ENCODE results near the gene SMG7.

Gene SMG7

DNA sequence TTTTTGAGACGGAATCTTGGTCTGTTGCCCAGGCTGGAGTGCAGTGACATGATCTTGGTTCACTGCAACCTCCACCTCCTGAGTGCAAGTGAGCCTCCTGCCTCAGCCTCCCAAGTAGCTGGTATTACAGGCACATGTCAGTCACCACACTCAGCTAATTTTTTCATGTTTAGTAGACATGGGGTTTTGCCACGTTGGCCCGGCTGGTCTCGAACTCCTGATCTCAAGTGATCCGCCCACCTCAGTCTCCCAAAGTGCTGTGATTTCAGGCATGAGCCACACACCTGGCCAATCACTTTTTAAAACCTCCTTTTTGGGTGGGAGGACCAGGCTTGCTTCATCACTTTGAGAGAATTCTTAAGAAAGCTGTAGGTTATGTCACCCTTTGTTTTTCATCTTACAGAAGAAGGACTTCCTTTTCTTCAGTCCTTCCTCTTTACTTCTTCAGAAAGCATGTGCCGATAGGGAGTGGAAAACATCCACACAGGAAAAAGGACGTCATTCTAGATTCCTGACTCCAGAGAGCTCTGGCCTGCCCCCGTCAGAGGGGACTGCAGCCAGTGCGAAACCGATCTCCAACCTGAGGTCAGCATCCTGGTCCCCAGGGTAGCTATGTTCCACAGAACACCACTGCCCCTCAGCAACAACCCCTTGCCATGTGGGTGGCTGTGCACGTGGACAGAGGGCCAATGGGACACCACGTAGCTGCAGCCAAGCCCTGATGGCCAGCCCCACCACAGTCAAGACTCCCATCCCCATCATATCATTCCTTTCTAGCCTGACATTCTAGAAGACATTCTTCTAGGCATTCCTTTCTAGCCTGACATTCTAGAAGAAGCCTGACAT, 96.1 kb downstream of the SMG7 start:
- peak; percentile 62 for DNase-seq

DNA sequence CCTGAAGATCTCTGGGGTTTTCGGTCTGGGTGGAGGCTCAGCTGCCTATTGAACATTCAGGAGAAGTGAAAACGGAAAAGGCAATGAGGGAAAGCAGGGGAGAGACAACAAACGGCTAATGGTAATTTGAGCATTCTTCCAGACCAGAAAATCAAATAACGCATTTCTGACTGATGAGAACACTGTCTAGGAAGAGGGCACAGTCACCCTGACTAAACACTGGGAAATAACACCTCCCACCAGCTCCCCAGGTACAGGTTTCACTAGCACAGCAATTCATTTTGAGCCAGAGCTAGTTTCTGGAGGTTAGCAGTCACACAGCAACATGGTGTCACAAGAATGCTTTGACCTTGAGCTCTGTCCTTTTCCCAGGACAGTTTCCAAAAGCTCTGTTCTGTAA, 96.8 kb downstream of the SMG7 start:
- peak; percentile 83 for DNase-seq

DNA sequence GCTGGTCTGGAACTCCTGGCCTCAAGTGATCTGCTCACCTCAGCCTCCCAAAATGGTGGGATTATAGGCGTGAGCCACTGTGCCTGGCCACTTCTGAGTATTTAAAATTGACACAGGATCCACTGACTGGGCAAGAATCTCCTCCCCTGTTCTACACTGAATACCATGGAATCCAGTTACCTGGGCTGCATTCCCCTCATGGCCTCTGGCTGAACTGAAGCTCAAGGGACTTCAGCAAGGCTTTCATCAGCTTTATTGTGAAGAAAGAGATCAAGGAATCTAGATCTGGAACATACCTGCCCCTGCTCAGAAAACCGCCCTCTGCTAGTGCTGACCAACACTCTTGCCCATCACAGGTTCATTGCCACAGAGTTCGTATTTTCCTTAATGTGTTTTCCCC, 97.5 kb downstream of the SMG7 start:
- DNase-seq, result no peak

DNA sequence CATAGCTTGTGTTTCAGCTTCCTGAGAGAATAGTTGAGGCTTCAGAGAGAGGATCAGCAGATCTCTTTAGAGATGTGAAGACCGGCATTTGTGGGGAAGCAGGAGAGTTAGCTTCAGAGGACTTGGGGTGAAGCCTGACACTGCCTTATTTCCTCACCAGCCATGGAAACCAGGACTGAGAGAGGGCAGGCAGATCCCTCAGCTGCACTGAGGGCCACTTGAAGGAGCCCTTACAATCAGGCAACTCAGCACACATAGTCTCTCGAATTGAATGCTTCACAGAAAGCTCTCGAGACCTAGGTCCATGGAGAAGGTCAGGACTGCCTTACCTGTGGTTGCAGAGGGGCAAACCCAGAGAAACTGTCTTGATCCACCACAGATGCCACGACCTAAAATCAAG, 98.2 kb downstream of the SMG7 start:
- DNase-seq, result no peak

DNA sequence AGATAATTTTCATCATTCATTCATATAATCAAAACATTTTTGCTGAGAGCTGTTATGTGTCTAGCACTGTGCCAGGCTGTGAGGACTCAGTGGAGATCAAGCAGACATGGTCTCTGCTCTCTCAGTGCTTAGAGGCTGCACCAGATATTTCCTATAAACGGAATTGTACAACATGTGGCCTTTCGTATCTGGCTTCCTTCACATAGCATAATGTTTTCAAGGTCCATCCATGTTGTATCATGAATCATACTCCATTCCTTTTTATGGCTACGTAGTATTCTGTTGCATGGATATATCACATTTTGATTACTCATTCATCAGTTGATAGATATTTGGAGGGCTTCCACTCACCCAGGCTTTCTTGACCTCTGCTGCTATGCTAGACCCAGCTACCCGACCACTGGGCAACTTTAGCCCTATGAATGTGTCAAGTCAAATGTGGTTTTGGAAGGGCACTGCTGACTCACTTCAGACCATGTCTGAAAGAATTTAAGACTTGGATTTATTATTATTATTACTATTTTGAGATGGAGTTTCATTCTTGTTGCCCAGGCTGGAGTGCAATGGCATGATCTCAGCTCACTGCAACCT, 99.5 kb downstream of the SMG7 start:
- DNase-seq, result no peak

DNA sequence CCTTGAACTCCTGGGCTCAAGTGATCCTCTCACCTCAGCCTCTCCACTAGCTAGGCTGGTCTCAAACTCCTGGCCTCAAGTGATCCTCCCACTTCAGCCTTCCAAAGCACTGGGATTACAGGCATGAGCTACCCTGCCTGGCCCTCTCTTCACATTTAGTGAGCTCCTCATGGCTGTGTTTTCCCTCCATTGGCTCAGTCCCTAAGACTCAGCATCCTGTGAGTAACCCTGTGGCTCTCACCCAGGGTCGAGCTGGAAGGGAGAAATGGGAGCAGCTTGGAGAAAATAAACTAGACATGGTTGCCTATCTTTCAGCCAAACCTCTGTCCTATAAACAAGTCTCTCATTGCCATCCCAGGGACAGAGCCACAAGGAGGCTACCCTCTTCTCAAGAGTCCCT, 100.4 kb downstream of the SMG7 start:
- no peak for DNase-seq

DNA sequence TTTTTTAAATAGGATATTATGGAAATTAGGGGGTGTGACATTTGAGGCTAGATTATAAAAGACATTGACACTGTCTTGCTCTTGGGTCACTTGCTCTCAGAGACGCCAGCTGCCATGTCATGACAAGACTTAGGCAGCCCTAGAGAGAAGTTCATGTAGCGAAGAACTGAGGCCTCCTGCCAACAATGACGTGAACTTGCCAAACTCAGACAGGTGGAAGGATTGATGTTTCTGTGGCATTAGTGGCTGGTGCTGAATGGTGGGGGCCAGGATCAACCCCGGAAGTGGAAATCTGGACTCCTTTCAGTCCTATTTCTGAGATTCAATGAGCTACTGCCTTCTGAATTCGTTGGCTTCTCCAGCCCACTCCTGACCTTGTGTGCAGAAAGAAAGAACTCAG, 103.3 kb downstream of the SMG7 start:
- no peak for DNase-seq

DNA sequence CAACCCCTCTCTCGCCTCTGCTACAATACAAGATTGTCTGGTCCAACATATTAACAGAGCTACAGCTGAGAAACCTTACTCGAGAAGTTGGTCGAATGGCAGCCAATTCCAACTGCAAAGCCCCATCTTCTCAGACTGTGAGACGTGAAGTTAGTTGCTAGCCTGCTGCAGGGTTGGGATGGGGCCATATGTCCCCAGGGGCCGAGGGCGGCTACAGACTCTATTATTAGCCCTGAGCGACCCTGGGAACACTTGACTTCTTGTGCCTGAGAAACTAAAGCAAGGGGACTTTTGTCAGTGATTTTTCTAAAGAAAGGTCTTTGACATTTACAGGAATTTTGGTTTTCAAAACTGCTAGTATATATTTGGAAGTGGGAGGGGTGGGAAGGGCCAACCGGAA, 104.2 kb downstream of the SMG7 start:
- DNase-seq, result no peak

DNA sequence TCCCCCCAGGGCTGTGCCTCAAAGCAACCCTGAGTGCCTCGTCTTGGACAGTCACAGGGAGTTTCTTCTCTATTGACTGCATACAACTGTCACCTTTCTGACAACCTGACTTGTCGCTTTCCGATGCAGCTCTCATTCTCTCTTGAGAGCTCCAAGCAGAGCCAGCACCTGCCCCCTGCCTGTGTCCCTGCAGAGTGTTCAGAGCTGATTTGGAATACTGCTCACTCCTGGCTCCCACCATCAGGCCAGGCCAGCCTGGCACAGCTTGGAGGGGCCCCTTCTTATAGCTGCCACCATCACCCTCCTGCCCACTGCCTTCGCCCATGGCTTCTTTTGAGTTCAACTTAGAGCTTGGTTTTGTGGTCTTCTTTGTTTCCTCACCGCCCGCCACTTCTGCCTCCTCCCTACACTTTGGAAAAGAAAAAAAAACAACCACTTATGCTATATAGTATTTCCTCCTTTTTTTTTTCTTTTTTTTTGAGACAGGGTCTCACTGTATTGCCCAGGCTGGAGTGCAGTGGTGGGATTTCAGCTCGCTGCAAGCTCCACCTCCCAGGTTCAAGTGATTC, 105.7 kb downstream of the SMG7 start:
- DNase-seq, result no peak

DNA sequence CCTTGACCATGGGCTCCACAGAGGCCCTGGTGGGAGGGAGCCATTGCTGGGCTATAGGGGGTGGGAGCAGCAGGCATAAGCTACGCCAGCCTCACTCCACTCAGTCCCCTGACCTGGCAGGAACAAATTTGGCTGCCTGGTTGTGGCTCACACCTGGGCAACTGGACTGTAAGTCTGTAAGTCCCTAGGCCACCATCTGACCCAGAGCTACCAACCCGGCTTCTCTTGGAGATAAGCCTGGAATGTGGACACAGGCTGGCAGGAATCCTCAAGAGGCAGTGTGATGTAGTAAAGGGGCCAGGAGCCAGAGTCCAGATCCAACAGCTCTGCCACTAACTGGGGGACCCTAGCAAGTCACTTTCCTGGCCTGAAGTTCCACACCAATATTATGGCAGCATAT, 106.6 kb downstream of the SMG7 start:
- DNase-seq, result no peak

DNA sequence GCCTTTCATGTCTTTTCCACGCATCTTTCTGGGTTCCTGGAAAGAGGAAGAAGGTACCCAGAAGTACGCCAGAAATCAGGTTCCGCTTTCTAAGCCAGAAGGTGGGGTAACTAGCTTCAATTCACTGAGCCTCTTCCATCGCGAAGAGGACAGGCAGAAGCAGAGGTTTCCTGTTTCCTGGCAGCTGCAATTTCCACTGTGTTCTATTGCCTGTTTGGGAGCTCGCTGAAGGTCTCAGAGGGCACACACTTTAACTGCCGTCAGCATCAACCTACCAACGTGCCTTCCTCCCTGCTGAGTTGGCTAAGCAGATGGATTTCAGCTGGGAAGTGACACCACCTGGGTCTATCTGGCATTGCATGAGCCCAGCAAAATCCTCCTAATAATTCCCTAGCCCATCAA, 108.0 kb downstream of the SMG7 start:
- peak; percentile 17 for DNase-seq

DNA sequence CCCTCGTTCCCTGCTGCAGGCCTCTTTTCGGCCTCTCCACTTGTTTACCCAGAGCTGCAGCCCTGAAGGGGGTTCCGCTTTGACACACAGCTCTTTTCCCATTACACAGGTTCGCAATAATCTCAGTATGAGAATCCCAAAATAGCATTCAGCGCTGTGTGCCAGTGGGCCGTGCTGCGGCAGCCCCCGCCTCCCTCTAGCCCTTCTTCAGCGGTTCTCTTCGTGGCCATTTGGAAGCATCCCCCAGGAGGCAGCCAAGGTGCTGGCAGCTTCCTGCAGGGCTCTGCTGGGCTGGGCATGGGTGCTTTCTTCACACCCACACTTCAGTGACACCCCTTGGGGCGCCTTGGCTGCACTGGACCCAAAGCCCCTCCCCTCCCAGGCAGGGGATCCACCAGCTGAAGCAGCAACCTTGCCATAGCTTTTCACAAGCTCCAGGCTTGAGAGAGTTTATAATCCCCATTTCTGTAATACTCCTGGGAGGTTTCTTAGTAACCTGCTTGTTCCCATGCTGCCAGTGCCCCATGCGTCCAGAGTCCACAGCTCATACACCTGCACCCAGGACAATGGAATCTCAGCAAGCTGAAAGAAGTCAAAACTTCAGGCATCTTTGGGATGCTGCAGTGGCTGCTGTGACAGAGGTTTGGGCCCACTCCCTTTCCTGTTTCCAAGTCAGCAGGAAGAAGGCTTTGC, 109.9 kb downstream of the SMG7 start:
- no peak for DNase-seq

DNA sequence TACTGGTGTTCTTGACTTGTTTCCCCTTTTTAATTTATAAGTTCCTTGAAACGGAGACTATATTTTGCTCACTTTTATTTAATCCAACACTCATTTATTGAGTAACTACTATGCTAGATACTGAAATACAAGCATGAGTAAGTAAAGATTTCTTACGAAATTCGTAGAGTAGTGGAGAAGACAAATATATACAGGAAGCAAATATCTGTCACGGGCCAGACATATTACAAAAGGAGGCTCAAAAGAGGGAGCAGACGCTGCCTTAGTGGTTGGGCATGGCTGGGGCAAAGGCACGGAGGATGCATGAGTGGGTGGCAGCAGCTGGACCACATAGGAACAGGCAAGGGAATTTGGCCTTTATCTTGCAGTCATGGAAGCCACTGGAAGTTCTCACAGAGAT, 111.2 kb downstream of the SMG7 start:
- DNase-seq, result no peak

DNA sequence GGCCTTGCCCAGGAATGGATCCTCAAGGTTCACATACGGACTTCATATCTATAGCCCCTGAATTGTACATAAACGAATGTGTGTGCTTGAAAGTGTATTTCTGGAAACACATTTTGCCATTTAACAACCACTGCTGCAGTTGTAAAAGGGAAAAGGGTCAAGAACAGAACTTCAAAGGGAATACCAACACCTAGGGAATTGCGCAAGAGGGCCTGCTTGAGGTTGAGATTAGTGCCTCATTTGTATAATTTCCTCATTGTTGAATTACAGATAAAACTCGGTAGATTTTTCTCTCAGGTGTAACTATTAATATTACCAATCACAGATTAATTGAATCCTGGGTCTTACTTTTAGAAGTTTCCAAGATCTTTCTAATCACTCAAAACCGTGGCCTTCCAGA, 111.8 kb downstream of the SMG7 start:
- DNase-seq, result no peak

DNA sequence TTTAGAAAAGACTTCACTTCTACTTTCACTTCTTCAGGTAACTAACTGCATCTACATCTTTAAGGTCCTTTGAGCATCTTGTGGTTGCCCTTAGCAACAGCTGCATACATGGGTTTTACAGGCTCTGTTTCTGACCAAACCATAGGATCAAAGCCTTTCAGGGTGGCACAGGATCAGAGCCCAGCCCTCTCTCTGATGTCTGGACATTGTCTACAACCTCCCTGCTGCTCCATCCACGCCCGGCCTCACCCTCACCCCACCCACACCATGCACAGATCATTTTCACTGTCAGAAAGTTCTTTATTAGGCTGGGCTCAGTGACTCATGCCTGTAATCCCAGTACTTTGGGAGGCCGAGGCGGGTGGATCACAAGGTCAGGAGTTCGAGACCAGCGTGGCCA, 112.7 kb downstream of the SMG7 start:
- DNase-seq, result no peak

DNA sequence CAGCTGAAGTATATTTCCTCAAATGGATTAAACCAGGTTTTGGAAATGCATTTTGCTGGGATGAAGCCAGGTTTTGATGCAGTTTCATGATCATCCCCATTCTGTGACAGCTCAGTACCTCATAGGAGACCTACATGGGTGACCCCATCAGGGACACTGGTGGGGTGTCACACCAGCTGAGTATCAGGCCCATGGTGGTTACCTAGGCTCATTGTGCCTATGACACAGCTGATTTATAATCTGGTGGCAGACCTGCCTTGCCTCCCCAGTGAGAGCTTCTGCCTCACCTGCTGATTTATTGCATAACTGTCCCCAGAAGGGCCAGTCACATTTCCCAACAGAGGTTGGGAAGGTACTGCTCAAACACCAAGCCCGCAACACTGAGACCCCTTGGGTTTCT, 114.2 kb downstream of the SMG7 start:
- no peak for DNase-seq

DNA sequence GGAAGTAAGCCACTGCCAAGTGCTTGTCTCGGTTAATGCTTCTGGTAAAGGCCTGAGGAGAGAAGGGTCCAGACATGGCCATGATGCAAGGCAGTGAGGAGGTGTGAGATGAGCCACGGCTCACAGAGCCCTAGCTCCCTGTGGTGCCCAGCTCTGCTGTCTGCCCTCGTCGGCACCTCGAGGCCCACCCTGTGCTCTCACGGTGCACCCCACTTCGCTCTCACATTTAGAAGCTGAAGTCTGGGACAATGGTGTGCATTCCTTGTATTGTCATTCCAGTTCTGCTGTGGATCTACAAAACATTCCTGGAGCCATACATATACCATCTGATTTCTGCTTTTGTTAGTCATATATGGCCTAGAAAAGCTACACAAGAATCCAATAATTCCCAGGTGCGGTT, 114.6 kb downstream of the SMG7 start:
- DNase-seq, result no peak

DNA sequence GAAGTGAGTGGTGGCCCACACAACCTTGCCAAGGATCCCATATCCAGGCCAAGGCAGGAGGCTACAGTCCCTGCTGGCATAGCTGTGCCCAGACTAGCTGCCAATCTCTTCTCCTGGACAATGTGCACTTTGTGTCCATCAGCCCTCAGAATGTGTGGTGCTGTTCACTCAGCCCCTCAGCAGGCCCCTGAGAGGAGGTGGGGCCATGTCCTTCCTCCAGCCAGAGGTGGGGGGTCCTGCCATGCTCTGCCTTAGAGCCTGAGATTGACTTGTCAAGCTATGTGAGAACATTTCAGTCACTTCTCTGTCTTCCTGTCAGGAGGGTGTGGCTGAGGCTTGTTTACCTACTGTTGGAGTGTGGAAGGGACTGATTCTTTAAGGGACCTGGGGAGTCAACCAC, 116.5 kb downstream of the SMG7 start:
- no peak for DNase-seq

DNA sequence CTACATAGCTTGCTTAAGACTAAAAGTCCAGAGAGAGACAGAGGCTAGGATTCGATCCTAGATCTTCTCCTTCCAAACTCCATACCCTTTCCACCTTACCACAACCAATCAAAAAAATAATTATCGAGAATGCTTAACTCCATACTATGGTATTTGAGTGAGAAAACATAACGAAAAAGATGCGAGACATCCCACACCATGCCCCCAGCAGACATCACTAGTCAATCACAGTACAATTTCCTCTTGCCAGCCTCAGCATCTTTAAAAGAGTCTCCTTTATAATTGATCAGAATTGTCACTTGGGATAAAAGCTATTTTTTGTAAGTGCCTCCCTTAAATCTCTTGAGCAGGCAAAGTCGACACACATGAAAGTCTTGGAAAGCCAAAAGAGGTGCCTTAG, 117.1 kb downstream of the SMG7 start:
- DNase-seq, result no peak

DNA sequence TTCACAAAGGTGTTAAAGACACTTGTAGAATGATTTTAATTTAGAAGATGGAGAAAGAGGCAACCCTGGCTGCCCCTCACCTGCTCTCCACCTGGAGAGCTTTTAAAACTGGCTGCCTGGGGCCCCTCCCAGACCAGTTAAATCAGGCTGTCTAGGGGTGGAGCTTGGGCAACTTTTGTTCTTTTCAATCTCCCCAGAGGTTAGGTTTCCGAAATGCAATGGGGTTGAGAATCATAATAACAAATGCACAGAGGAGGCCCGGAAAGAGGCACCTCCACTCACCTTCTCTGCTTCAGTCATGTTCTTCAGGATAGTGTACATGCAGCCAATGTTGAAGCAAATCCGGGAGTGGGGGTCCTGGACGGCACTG, 117.6 kb downstream of the SMG7 start:
- no peak for DNase-seq

DNA sequence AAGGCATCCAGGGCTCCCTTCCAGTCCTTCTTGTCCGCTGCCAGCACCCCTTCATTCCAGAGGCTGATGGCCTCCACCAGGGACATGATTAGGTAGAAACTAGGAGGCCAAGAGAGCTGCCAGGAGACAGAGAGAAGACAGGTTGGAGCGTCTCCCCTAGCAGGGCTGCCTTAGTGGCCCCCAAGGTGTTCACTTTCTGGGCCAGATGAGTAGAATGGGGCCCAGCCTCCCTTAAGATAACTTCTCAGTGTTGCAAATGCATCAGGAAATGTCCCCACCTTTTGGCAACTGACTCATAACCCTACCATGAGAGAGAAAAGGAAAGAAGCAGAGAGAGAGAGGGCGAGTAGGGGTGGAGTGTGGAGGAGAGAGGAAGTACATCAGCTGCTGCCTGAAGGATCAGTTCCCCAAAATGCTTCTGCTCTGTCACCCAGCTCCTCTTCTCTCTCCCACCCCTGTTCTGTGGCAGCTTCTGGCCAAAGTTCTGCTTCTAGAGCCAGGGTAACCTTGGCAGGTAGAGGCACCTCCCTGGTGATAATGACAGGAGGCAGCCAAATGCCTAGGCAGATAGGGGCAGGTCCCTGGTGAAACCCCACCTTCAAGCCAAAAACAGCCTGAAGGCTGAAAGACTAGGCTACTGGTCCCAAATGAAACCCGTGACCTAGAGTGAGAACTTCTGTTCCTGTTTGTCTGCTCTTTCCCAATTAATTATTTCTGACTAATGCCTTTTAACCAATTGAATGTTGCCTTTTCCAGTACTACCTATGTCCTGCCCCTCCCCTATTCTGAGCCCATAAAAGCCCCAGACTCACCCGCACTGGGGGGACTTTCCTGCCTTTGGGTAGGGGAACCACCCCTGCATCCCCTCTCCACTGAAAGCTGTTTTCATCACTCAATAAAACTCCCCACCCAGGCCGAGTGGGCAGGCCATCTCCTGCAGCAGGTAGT, 118.2 kb downstream of the SMG7 start, which contains the start of gene NCF2:
Gene NCF2 (minus strand): TSS at position 216 of the 948 bp plus-strand sequence. CDS start 130 bp downstream, at position 86.
- DNase-seq, result no peak

DNA sequence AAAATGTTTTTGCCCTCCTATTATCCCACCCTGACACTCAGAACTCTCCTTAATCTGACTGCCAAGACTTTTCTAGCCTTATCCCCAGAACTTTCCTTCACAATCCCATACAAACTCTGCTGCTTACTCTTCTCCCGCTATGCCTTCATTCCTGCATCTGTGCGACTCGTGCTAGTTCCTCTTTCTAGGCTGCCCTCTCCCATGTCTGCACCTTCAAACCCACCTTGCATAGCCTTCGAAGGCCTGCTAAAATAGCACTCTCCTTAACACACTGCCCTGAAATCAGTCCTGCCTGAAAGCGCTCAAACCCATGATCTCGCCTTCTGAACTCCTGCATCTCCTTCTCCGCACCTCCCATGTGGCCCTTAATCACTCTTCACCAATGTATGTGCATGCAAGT, 120.4 kb downstream of the SMG7 start:
- no peak for DNase-seq

DNA sequence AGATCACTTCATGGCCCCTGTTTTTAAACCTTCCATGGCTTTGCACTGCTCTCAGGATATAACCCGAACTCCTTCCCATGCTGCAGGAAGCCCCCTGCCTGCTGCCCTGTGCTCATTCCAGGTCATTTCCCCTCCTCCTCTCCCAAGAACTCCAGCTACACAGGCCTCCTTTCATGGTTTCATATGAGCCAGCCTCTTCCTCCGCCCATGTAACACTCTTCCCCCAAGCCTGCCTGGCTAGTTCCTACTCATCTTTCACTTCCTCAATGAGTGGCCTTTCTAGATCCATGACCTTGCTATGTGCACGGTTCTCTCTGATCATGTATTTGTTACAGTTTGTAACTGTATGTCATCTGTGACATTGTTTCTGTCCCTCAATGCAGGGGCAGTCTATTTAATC, 121.1 kb downstream of the SMG7 start:
- DNase-seq, result no peak

All from kidney glomerular epithelial cell (primary cell).